ENCODE results near the gene PLOD1. TPM values are rescaled to one million over a fixed set of nuclear protein-coding genes. Genes with fewer than 3 reads are reported as not detected.
"Not testable (repeated sequence)": the region's sequence is repeated elsewhere in the genome, so short reads cannot be mapped to it uniquely, and the experiment has no call there.

The PLOD1 gene
- polyA plus RNA-seq, 1 experiment: 314 TPM

- POLR2A ChIA-PET: interaction anchor here (1.2 kb wide), 1 partner anchor 20 kb away, joined by 6 read pairs; no protein-coding TSS in a partner anchor
- TF ChIP-seq CTCF (IDR thresholded peaks at IDR 0.05; ENCODE audit: low read depth, low read length): no peak
- Histone ChIP-seq H3K27me3 (ENCODE audit: control insufficient read depth, insufficient read depth, low read length) (peaks cover 37% of the 10 kb centered on the region), H3K4me3 (ENCODE audit: low read depth, low read length) (no peak overlapping the region), H3K27ac (ENCODE audit: low read depth, low read length) (no peak overlapping the region), H3K9me3 (ENCODE audit: control insufficient read depth, insufficient read depth, low read length) (no peaks in the 10 kb centered on the region; the same call in 1 of the 2 replicates)
- DNase-seq (ENCODE audit: low read depth, low spot score): no peak
- CTCF ChIA-PET: no interaction called here
Observed at GRCh38 chr1:11888206-11888876, 46.2 kb upstream of the PLOD1 start.

- Histone ChIP-seq H3K27ac (ENCODE audit: low read depth, low read length) (no peak overlapping the region), H3K27me3 (ENCODE audit: control insufficient read depth, insufficient read depth, low read length) (peaks cover 34% of the 10 kb centered on the region), H3K4me3 (ENCODE audit: low read depth, low read length) (no peak overlapping the region), H3K9me3 (ENCODE audit: control insufficient read depth, insufficient read depth, low read length) (no peaks in the 10 kb centered on the region; the same call in 1 of the 2 replicates)
- no peak for TF ChIP-seq CTCF (IDR thresholded peaks at IDR 0.05; ENCODE audit: low read depth, low read length)
- no peak for DNase-seq (ENCODE audit: low read depth, low spot score)
- POLR2A ChIA-PET: no interaction called here
- CTCF ChIA-PET: no interaction called here
Observed at GRCh38 chr1:11888877-11889208, 45.7 kb upstream of the PLOD1 start.

GRCh38 chr1:11891433-11892186 lies 42.9 kb upstream of the PLOD1 start:
- DNase-seq (ENCODE audit: low read depth, low spot score): no peak
- Histone ChIP-seq H3K9me3 (ENCODE audit: control insufficient read depth, insufficient read depth, low read length) (no peaks in the 10 kb centered on the region; the same call in 1 of the 2 replicates), H3K27ac (ENCODE audit: low read depth, low read length) (no peak overlapping the region), H3K27me3 (ENCODE audit: control insufficient read depth, insufficient read depth, low read length) (peaks cover 31% of the 10 kb centered on the region), H3K4me3 (ENCODE audit: low read depth, low read length) (no peak overlapping the region)
- CTCF ChIA-PET: interaction anchor here (1.1 to 3.3 kb wide), 3 partner anchors 9 to 53 kb away, joined by 3 to 19 read pairs (median 3); no protein-coding TSS in a partner anchor
- POLR2A ChIA-PET: interaction anchor here (0.7 kb wide), 1 partner anchor 14 kb away, joined by 3 read pairs; no protein-coding TSS in a partner anchor
- TF ChIP-seq CTCF (IDR thresholded peaks at IDR 0.05; ENCODE audit: low read depth, low read length): no peak

GRCh38 chr1:11893907-11894251 lies 40.6 kb upstream of the PLOD1 start:
- Histone ChIP-seq H3K27ac (ENCODE audit: low read depth, low read length) (no peak overlapping the region), H3K9me3 (ENCODE audit: control insufficient read depth, insufficient read depth, low read length) (no peaks in the 10 kb centered on the region; the same call in 1 of the 2 replicates), H3K27me3 (ENCODE audit: control insufficient read depth, insufficient read depth, low read length) (peaks cover 33% of the 10 kb centered on the region), H3K4me3 (ENCODE audit: low read depth, low read length) (no peak overlapping the region)
- TF ChIP-seq CTCF (IDR thresholded peaks at IDR 0.05; ENCODE audit: low read depth, low read length): peak; percentile 93
- CTCF ChIA-PET: interaction anchor here (0.6 to 3.3 kb wide), 4 partner anchors 25 to 60 kb away, joined by 3 to 19 read pairs (median 4); no protein-coding TSS in a partner anchor
- no peak for DNase-seq (ENCODE audit: low read depth, low spot score)
- POLR2A ChIA-PET: no interaction called here

- CTCF ChIA-PET: interaction anchor here (0.6 to 3.3 kb wide), 4 partner anchors 25 to 61 kb away, joined by 3 to 19 read pairs (median 4); no protein-coding TSS in a partner anchor
- H3K9me3 ChIP-seq (ENCODE audit: control insufficient read depth, insufficient read depth, low read length); H3K27ac ChIP-seq (ENCODE audit: low read depth, low read length); POLR2A ChIA-PET; DNase-seq (ENCODE audit: low read depth, low spot score); H3K4me3 ChIP-seq (ENCODE audit: low read depth, low read length): not testable (repeated sequence)
- peaks cover 35% of the 10 kb centered on the region for H3K27me3 ChIP-seq (ENCODE audit: control insufficient read depth, insufficient read depth, low read length)
Observed at GRCh38 chr1:11894501-11894900, 40.0 kb upstream of the PLOD1 start.

All from AG04450 (cell line).